KMS-11 (cell line): ENCODE measurements around the gene JAKMIP1.
A peak's percentile ranks its signal among the peaks of the same experiment; 100 is the strongest.

ENCODE experiments used
- H2AFZ ChIP-seq: fragments of 200-600 bp; sonication (generic); 2 replicates; pipeline ENCODE4 v1.6.1; 2016; ENCODE audit warnings: antibody characterized with exemption, mixed run types, low read depth
- H3K27ac ChIP-seq: fragments of 200-600 bp; sonication (generic); 2 replicates; pipeline ENCODE4 v1.6.1; 2016; ENCODE audit warnings: mild to moderate bottlenecking, mixed run types
- H3K27me3 ChIP-seq: fragments of 200-600 bp; sonication (generic); 2 replicates; pipeline ENCODE4 v1.6.1; 2017; ENCODE audit warnings: mild to moderate bottlenecking, low read depth, mixed run types, moderate library complexity; ENCODE audit not compliant: insufficient read depth
- H3K36me3 ChIP-seq: fragments of 200-600 bp; sonication (generic); 2 replicates; pipeline ENCODE4 v1.6.1; 2017; ENCODE audit warnings: mild to moderate bottlenecking, mixed run types; ENCODE audit not compliant: insufficient read depth
- H3K4me1 ChIP-seq: fragments of 200-600 bp; sonication (generic); 2 replicates; pipeline ENCODE4 v1.6.1; 2016; ENCODE audit warnings: mild to moderate bottlenecking, low read depth, mixed run types; ENCODE audit not compliant: poor library complexity, severe bottlenecking
- H3K4me2 ChIP-seq: fragments of 200-600 bp; sonication (generic); 2 replicates; pipeline ENCODE4 v1.7.0; 2016; ENCODE audit warnings: mild to moderate bottlenecking, mixed run types
- H3K4me3 ChIP-seq: fragments of 200-600 bp; sonication (generic); IDR thresholded peaks from 2 replicates; pipeline ENCODE4 v1.6.1; 2017; ENCODE audit warnings: low read depth, low read length, mixed read lengths; ENCODE audit not compliant: insufficient read depth
- H3K79me2 ChIP-seq: fragments of 200-600 bp; sonication (generic); 2 replicates; pipeline ENCODE4 v1.6.1; 2016; ENCODE audit warnings: low read depth, mixed run types; ENCODE audit not compliant: insufficient read depth
- H3K9ac ChIP-seq: fragments of 200-600 bp; sonication (generic); 2 replicates; pipeline ENCODE4 v1.6.1; 2016; ENCODE audit warnings: mild to moderate bottlenecking, mixed run types
- H4K20me1 ChIP-seq: fragments of 200-600 bp; sonication (generic); 2 replicates; pipeline ENCODE4 v1.6.1; 2016; ENCODE audit warnings: mild to moderate bottlenecking, mixed run types; ENCODE audit not compliant: insufficient read depth
- TF ChIP-seq, protein P1 (sequence below): fragments of 200-600 bp; sonication (generic); conservative IDR thresholded peaks from 2 replicates; pipeline ENCODE4 v1.6.1; 2017; ENCODE audit warnings: low read depth, mild to moderate bottlenecking, antibody characterized with exemption, low read length, moderate library complexity, mixed read lengths

The JAKMIP1 gene

GRCh38 chr4:6179362-6179761 is 21.0 kb downstream of the JAKMIP1 start:
- Histone ChIP-seq H2AFZ (no peak overlapping the region), H3K27me3 (no peaks in the 10 kb centered on the region), H3K36me3 (no peaks in the 10 kb centered on the region), H3K27ac (peak overlapping the region; percentile 85), H3K4me1 (peaks cover 67% of the 10 kb centered on the region), H3K4me3 (no peak overlapping the region), H4K20me1 (no peaks in the 10 kb centered on the region), H3K4me2 (peak overlapping the region; percentile 65), H3K79me2 (no peaks in the 10 kb centered on the region), H3K9ac (peak overlapping the region; percentile 45; the same call in 1 of the 2 replicates)
- TF ChIP-seq, protein P1, sequence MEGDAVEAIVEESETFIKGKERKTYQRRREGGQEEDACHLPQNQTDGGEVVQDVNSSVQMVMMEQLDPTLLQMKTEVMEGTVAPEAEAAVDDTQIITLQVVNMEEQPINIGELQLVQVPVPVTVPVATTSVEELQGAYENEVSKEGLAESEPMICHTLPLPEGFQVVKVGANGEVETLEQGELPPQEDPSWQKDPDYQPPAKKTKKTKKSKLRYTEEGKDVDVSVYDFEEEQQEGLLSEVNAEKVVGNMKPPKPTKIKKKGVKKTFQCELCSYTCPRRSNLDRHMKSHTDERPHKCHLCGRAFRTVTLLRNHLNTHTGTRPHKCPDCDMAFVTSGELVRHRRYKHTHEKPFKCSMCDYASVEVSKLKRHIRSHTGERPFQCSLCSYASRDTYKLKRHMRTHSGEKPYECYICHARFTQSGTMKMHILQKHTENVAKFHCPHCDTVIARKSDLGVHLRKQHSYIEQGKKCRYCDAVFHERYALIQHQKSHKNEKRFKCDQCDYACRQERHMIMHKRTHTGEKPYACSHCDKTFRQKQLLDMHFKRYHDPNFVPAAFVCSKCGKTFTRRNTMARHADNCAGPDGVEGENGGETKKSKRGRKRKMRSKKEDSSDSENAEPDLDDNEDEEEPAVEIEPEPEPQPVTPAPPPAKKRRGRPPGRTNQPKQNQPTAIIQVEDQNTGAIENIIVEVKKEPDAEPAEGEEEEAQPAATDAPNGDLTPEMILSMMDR: no peak

- H3K4me2 ChIP-seq: peak overlapping the region; percentile 65
- no peaks in the 10 kb centered on the region for H3K79me2 ChIP-seq
- H3K9ac ChIP-seq: no peak overlapping the region
- H4K20me1 ChIP-seq: no peaks in the 10 kb centered on the region
- no peak overlapping the region for H3K27ac ChIP-seq
- no peak overlapping the region for H2AFZ ChIP-seq
- H3K27me3 ChIP-seq: no peaks in the 10 kb centered on the region
- TF ChIP-seq, protein P1: no peak
- peaks cover 61% of the 10 kb centered on the region for H3K4me1 ChIP-seq
- H3K36me3 ChIP-seq: no peaks in the 10 kb centered on the region
- H3K4me3 ChIP-seq: no peak overlapping the region
These were observed 21.6 kb downstream of the JAKMIP1 start for GRCh38 chr4:6178757-6179156.

- H3K27ac ChIP-seq: no peak overlapping the region
- TF ChIP-seq, protein P1: no peak
- no peak overlapping the region for H3K4me3 ChIP-seq
- H3K36me3 ChIP-seq: no peaks in the 10 kb centered on the region
- H3K27me3 ChIP-seq: no peaks in the 10 kb centered on the region
- no peaks in the 10 kb centered on the region for H3K79me2 ChIP-seq
- H2AFZ ChIP-seq: no peak overlapping the region
- H3K9ac ChIP-seq: no peak overlapping the region
- H3K4me1 ChIP-seq: peaks cover 62% of the 10 kb centered on the region
- H3K4me2 ChIP-seq: no peak overlapping the region
- no peaks in the 10 kb centered on the region for H4K20me1 ChIP-seq
These were observed 22.7 kb downstream of the JAKMIP1 start for GRCh38 chr4:6177587-6178197.

DNA sequence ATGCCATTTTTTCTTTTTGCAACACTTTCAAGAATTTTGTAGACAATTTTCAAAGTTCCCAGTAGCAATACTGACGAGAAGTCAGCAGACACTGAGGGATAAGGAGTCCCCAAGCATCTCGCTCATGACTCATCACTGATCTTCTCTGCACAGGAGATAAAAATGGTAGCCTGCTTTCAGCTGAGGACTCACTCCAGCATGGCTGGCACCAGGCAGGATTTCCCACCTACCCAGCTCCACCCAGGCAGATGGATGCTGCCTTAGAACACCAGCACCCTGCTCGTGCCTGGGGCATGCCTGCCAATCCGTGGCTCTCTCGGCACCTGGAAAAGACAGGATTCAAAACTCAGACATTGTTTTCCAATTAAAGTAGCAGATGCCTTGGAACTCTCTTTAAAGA is 24.9 kb downstream of the JAKMIP1 start:
- H3K27ac ChIP-seq: no peak overlapping the region
- H3K36me3 ChIP-seq: no peaks in the 10 kb centered on the region
- H3K4me3 ChIP-seq: no peak overlapping the region
- no peak overlapping the region for H3K9ac ChIP-seq
- H3K79me2 ChIP-seq: no peaks in the 10 kb centered on the region
- H3K4me2 ChIP-seq: no peak overlapping the region
- peaks cover 40% of the 10 kb centered on the region for H3K4me1 ChIP-seq
- no peaks in the 10 kb centered on the region for H3K27me3 ChIP-seq
- TF ChIP-seq, protein P1: no peak
- no peak overlapping the region for H2AFZ ChIP-seq
- no peaks in the 10 kb centered on the region for H4K20me1 ChIP-seq
